Transverse colon (tissue), 3 donors: ENCODE results near the gene RTL5.

ENCODE experiments used
- POLR2A ChIP-seq: fragments of 450-650 bp; IDR thresholded peaks from one replicate; pipeline ENCODE4 v1.6.1; 2016; ENCODE audit warnings: antibody characterized with exemption, mild to moderate bottlenecking, moderate library complexity
- TF ChIP-seq, protein P1 (sequence below), 5 experiments: fragments of 200-600 bp in 3 of 5; fragments of 450-650 bp in 2 of 5; sonication (generic) in 3 of 5; IDR thresholded peaks; 1 replicate in 2 of 5; 2 replicates in 3 of 5; pipeline ENCODE4 v1.5.1; 2016 to 2017; ENCODE audit warnings: antibody characterized with exemption in 5 of 5, inconsistent platforms in 3 of 5, mild to moderate bottlenecking in 2 of 5, moderate library complexity in 1 of 5

DNA sequence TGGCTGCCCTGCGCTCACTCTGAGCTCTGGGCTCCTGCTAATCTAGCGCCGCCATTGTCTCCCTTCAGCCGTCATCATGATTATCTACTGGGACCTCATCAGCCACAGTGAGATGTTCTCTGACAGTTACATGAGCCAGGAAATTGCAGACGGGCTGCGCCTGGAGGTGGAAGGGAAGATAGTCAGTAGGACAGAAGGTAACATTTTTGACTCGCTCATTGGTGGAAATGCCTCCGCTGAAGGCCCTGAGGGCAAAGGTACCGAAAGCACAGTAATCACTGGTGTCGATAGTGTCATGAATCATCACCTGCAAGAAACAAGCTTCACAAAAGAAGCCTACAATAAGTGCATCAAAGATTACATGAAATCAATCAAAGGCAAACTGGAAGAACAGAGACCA, 28.1 kb upstream of the RTL5 start:
- TF ChIP-seq, protein P1, sequence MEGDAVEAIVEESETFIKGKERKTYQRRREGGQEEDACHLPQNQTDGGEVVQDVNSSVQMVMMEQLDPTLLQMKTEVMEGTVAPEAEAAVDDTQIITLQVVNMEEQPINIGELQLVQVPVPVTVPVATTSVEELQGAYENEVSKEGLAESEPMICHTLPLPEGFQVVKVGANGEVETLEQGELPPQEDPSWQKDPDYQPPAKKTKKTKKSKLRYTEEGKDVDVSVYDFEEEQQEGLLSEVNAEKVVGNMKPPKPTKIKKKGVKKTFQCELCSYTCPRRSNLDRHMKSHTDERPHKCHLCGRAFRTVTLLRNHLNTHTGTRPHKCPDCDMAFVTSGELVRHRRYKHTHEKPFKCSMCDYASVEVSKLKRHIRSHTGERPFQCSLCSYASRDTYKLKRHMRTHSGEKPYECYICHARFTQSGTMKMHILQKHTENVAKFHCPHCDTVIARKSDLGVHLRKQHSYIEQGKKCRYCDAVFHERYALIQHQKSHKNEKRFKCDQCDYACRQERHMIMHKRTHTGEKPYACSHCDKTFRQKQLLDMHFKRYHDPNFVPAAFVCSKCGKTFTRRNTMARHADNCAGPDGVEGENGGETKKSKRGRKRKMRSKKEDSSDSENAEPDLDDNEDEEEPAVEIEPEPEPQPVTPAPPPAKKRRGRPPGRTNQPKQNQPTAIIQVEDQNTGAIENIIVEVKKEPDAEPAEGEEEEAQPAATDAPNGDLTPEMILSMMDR (IDR thresholded peaks at IDR 0.05): no peak
- TF ChIP-seq POLR2A: no peak
